Psoas muscle (tissue), 8 donors: ENCODE data around the gene SCRG1. TPM values are rescaled to one million over a fixed set of nuclear protein-coding genes. Genes with fewer than 3 reads are reported as not detected.

ENCODE experiments used
- ATAC-seq, 4 donors: fragments of 200-7000 bp; cut with Tn5 transposase; one replicate each; pipeline ENCODE4 v1.9.1; 2020; ENCODE audit warnings: moderate library complexity in 3 of 4, mild to moderate bottlenecking in 2 of 4
- DNase-seq, 2 donors: peaks; one replicate each; pipeline ENCODE4 v3.0.0-alpha.2; 2020
- H3K27ac ChIP-seq: fragments of 200-600 bp; one replicate; pipeline ENCODE4 v1.8.0; 2022
- H3K27me3 ChIP-seq, 3 donors: fragments of 200-600 bp in 1 of 3; one replicate each; pipeline versions ENCODE4 v1.6.1 to v1.8.0; 2013 to 2022; ENCODE audit warnings: low read length in 2 of 3, mild to moderate bottlenecking in 2 of 3, moderate library complexity in 1 of 3; ENCODE audit not compliant: insufficient read depth in 3 of 3
- H3K36me3 ChIP-seq, 2 donors: fragments of 200-600 bp in 1 of 2; one replicate each; pipeline versions ENCODE4 v1.6.1 to v1.8.0; 2013 to 2022; ENCODE audit warnings: low read depth in 1 of 2, mild to moderate bottlenecking in 1 of 2, moderate library complexity in 1 of 2; ENCODE audit not compliant: insufficient read depth in 1 of 2
- H3K4me1 ChIP-seq: fragments of 200-600 bp; one replicate; pipeline ENCODE4 v1.8.0; 2022
- H3K4me3 ChIP-seq: fragments of 200-600 bp; one replicate; pipeline ENCODE4 v1.8.0; 2022; ENCODE audit warnings: mild to moderate bottlenecking
- H3K9me3 ChIP-seq: fragments of 200-600 bp; one replicate; pipeline ENCODE4 v1.8.0; 2022
- WGBS, 3 donors: extraction: QIAGEN DNeasy Blood & Tissue Kit; methylation state at CpG; one replicate each; pipeline versions ENCODE4 v1.1.6 to v1.1.7; 2013; 5-methylcytosine and 5-hydroxymethylcytosine counted together
- intact Hi-C, 2 donors: fragments of 100-400 bp; cut with DNase I; formaldehyde crosslinking; loops; one replicate each; pipeline versions ENCODE4 v1.11.0 to v1.14.2; 2022
- polyA plus RNA-seq, 3 donors: library from polyadenylated mRNA; stranded (reverse); fragments of 200-250 nt; gene quantifications; one replicate each; pipeline ENCODE4 v1.2.3, GENCODE V29; 2013
- total RNA-seq, 4 donors: library from RNA; stranded (reverse); fragmentation: NEBNext Ultra II Directional in 2 of 4; extraction: Animal tissue kit (Norgen Biotek cat#: 25700) in 2 of 4; gene quantifications; one replicate each; pipeline versions ENCODE4 v1.2.1 to v1.2.4, GENCODE V29; 2021 to 2023
- TF ChIP-seq, protein P1 (sequence below): fragments of 200-600 bp; IDR thresholded peaks from one replicate; pipeline ENCODE4 v1.8.0; 2022; ENCODE audit warnings: antibody characterized with exemption
- donor health status: healthy with polysubstance abuse.
- donor health status: DM: no; HTN: no; CAD: no; lungs with moderate emphysema.
- donor health status: Bipolar disorder and iron deficiency.
- donor health status: healthy.
- donor health status: DM: yes; HTN: yes; CAD: no.
- donor health status: DM: no; HTN: no; CAD: no.
- donor health status: DM: no; HTN: no; CAD: no.
- donor health status: DM: yes; HTN: yes; CAD: no.

Gene SCRG1
- total and polyA plus RNA-seq, 7 donors, result 0.01 to 0.19 (median 0.03) TPM; not detected in 4

DNA sequence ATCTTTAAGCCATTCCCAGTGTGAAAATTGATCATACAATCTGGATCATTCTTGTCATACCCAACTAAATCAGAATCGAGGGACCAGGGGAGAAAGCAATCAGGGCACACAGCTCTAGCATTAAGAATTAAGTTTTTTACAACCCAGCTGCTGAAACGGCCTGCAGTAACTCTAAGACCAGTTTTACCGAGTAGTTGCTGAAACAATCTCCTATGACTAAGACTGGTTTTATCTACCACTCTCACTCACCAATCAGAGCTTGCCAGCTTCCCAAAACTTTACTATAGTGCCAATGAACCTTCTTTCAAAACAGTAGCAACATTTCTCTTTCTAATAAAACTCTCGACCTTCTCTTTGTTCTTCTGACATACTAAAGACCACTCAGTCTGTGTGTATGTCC lies 31.0 kb downstream of the SCRG1 start:
- Histone ChIP-seq H3K4me1 (peaks cover 14% of the 10 kb centered on the region), H3K36me3 (no peaks in the 10 kb centered on the region), H3K27me3 (no peaks in the 10 kb centered on the region), H3K4me3 (no peak overlapping the region), H3K27ac (no peak overlapping the region), H3K9me3 (no peaks in the 10 kb centered on the region)
- intact Hi-C loops, result no loop called here
- DNase-seq (no peak), ATAC-seq (no peak)
- WGBS, 3 donors, result 42 to 60% (median 45%) methylated on average over 4 of the region's 4 CpGs
- TF ChIP-seq, protein P1, sequence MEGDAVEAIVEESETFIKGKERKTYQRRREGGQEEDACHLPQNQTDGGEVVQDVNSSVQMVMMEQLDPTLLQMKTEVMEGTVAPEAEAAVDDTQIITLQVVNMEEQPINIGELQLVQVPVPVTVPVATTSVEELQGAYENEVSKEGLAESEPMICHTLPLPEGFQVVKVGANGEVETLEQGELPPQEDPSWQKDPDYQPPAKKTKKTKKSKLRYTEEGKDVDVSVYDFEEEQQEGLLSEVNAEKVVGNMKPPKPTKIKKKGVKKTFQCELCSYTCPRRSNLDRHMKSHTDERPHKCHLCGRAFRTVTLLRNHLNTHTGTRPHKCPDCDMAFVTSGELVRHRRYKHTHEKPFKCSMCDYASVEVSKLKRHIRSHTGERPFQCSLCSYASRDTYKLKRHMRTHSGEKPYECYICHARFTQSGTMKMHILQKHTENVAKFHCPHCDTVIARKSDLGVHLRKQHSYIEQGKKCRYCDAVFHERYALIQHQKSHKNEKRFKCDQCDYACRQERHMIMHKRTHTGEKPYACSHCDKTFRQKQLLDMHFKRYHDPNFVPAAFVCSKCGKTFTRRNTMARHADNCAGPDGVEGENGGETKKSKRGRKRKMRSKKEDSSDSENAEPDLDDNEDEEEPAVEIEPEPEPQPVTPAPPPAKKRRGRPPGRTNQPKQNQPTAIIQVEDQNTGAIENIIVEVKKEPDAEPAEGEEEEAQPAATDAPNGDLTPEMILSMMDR, result no peak

- Histone ChIP-seq H3K36me3 (no peaks in the 10 kb centered on the region), H3K4me1 (peaks cover 10% of the 10 kb centered on the region), H3K27ac (no peak overlapping the region), H3K4me3 (no peak overlapping the region), H3K27me3 (no peaks in the 10 kb centered on the region), H3K9me3 (no peaks in the 10 kb centered on the region)
- DNase-seq, result no peak
- ATAC-seq, result no peak
- TF ChIP-seq, protein P1, result no peak
- intact Hi-C loops, result no loop called here
Observed at GRCh38 chr4:173367285-173367684, 31.6 kb downstream of the SCRG1 start.

GRCh38 chr4:173365359-173365996 lies 33.4 kb downstream of the SCRG1 start:
- ATAC-seq (no peak), DNase-seq (no peak)
- TF ChIP-seq, protein P1, result no peak
- Histone ChIP-seq H3K27me3 (no peaks in the 10 kb centered on the region), H3K4me1 (peaks cover 10% of the 10 kb centered on the region), H3K9me3 (no peaks in the 10 kb centered on the region), H3K27ac (no peak overlapping the region), H3K36me3 (no peaks in the 10 kb centered on the region), H3K4me3 (no peak overlapping the region)
- intact Hi-C loops, result no loop called here
- 24 to 46% (median 32%) methylated on average over 2 of the region's 2 CpGs for WGBS, 3 donors

- WGBS, 3 donors, result 92 to 95% (median 93%) methylated on average over 3 of the region's 3 CpGs
- Histone ChIP-seq H3K4me1 (peaks cover 2% of the 10 kb centered on the region), H3K27ac (no peak overlapping the region), H3K4me3 (no peak overlapping the region), H3K27me3 (no peaks in the 10 kb centered on the region), H3K36me3 (no peaks in the 10 kb centered on the region), H3K9me3 (no peaks in the 10 kb centered on the region)
- intact Hi-C loops, result no loop called here
- DNase-seq (no peak), ATAC-seq (no peak)
- TF ChIP-seq, protein P1, result no peak
Observed at GRCh38 chr4:173362666-173363065, 36.2 kb downstream of the SCRG1 start.
